H1 (cell line): Measurements from ENCODE around the gene TMEM203. TPM values are rescaled to one million over a fixed set of nuclear protein-coding genes. Genes with fewer than 3 reads are reported as not detected.

Experiments used
- CTCF ChIA-PET: fragments of 300-600 bp; sonication (Branson Sonifier 250); formaldehyde crosslinking; loops from one replicate; lab custom pipeline; 2021; ENCODE audit not compliant: partially characterized antibody; lab: Charles Lee
- POLR2A ChIA-PET: fragments of 300-600 bp; sonication (Branson Sonifier 250); formaldehyde crosslinking; loops from one replicate; lab custom pipeline; 2021; ENCODE audit warnings: inconsistent platforms; ENCODE audit not compliant: partially characterized antibody; lab: Charles Lee
- DNase-seq, 2 experiments: peaks; one replicate each; pipeline versions ENCODE4 v3.0.0 to v3.0.0-alpha.2; 2010 to 2022; ENCODE audit warnings: low spot score in 2 of 2, low read depth in 1 of 2, mixed read lengths in 1 of 2
- FAIRE-seq: peaks from 2 replicates; lab custom pipeline; 2011; peaks lifted over from hg19 to GRCh38; lab: Jason Lieb, UNC
- H2AFZ ChIP-seq: 2 replicates; pipeline ENCODE4 v1.8.1; 2012; ENCODE audit warnings: low read length, inconsistent platforms
- H2AK5ac ChIP-seq: 2 replicates; pipeline ENCODE4 v1.6.1; 2013; ENCODE audit warnings: low read depth, low read length
- H2BK120ac ChIP-seq: replicated peaks from 2 replicates; pipeline ENCODE3; 2013; ENCODE audit warnings: low read depth, low read length, inconsistent platforms
- H2BK12ac ChIP-seq: 2 replicates; pipeline ENCODE4 v1.6.1; 2013; ENCODE audit warnings: low read depth, low read length
- H2BK15ac ChIP-seq: 2 replicates; pipeline ENCODE4 v1.6.1; 2013; ENCODE audit warnings: low read length
- H2BK20ac ChIP-seq: 2 replicates; pipeline ENCODE4 v1.6.1; 2013; ENCODE audit warnings: low read length
- H2BK5ac ChIP-seq: 2 replicates; pipeline ENCODE4 v1.6.1; 2013; ENCODE audit warnings: low read depth, low read length
- H3K14ac ChIP-seq: 2 replicates; pipeline ENCODE4 v1.6.1; 2013; ENCODE audit warnings: inconsistent platforms; ENCODE audit not compliant: insufficient read length
- H3K18ac ChIP-seq: 2 replicates; pipeline ENCODE4 v1.6.1; 2013; ENCODE audit warnings: low read length; ENCODE audit errors: extremely low read depth
- H3K23ac ChIP-seq: 2 replicates; pipeline ENCODE4 v1.6.1; 2013; ENCODE audit warnings: inconsistent platforms; ENCODE audit not compliant: insufficient read length
- H3K23me2 ChIP-seq: 2 replicates; pipeline ENCODE4 v1.6.1; 2013; ENCODE audit warnings: low read depth, low read length
- H3K27ac ChIP-seq: 2 replicates; pipeline ENCODE4 v1.6.1; 2011; ENCODE audit warnings: low read depth, low read length, inconsistent platforms
- H3K27me3 ChIP-seq, 4 experiments: replicated peaks in 1 of 4; 1 replicate in 1 of 4; 2 replicates in 3 of 4; pipeline versions ENCODE4 v1.6.1 to v1.8.1; 2011 to 2013; ENCODE audit warnings: low read length in 3 of 4, mild to moderate bottlenecking in 3 of 4, inconsistent platforms in 2 of 4, mixed read lengths in 2 of 4, moderate library complexity in 1 of 4; ENCODE audit not compliant: control insufficient read depth in 3 of 4, insufficient read depth in 3 of 4; ENCODE audit errors: extremely low read depth in 1 of 4
- H3K36me3 ChIP-seq, 4 experiments: 2 replicates each; pipeline versions ENCODE4 v1.6.1 to v1.8.1; 2011 to 2013; ENCODE audit warnings: mild to moderate bottlenecking in 4 of 4, low read length in 3 of 4, moderate library complexity in 2 of 4, control low read depth in 1 of 4, inconsistent platforms in 1 of 4; ENCODE audit not compliant: insufficient read depth in 4 of 4, control insufficient read depth in 2 of 4
- H3K4ac ChIP-seq: replicated peaks from 2 replicates; pipeline ENCODE3; 2013; ENCODE audit warnings: low read length, low read depth, mixed read lengths, inconsistent platforms; ENCODE audit not compliant: insufficient read length
- H3K4me1 ChIP-seq, 4 experiments: replicated peaks in 1 of 4; 1 replicate in 1 of 4; 2 replicates in 3 of 4; pipeline versions ENCODE4 v1.6.1 to v1.8.1; 2011 to 2013; ENCODE audit warnings: low read length in 3 of 4, inconsistent platforms in 2 of 4, mixed read lengths in 1 of 4; ENCODE audit not compliant: insufficient read depth in 4 of 4, control insufficient read depth in 3 of 4
- H3K4me2 ChIP-seq, 2 experiments: 2 replicates each; pipeline versions ENCODE4 v1.6.1 to v1.8.1; 2011 to 2013; ENCODE audit warnings: low read depth in 2 of 2, low read length in 2 of 2, control low read depth in 1 of 2, inconsistent platforms in 1 of 2, mild to moderate bottlenecking in 1 of 2; ENCODE audit not compliant: insufficient read depth in 1 of 2
- H3K4me3 ChIP-seq, 4 experiments: fragments of 200-600, 300-600 bp in 1 of 4; sonication (generic), shearing (Covaris generic), sonication (Bioruptor Twin) in 1 of 4; 2 replicates each; pipeline versions ENCODE4 v1.5.1 to v1.8.1; 2011 to 2016; ENCODE audit warnings: low read length in 4 of 4, low read depth in 3 of 4, control low read depth in 2 of 4, inconsistent platforms in 2 of 4, mild to moderate bottlenecking in 2 of 4, mixed read lengths in 1 of 4, moderate library complexity in 1 of 4; ENCODE audit not compliant: insufficient read depth in 2 of 4; ENCODE audit errors: extremely low read depth in 1 of 4
- H3K56ac ChIP-seq: replicated peaks from 2 replicates; pipeline ENCODE3; 2013; ENCODE audit warnings: low read depth, mild to moderate bottlenecking, mixed read lengths, low read length, inconsistent platforms; ENCODE audit not compliant: insufficient read length
- H3K79me1 ChIP-seq: 2 replicates; pipeline ENCODE4 v1.6.1; 2013; ENCODE audit warnings: low read depth, low read length, control low read depth
- H3K79me2 ChIP-seq, 2 experiments: 2 replicates each; pipeline versions ENCODE4 v1.6.1 to v1.8.1; 2012 to 2013; ENCODE audit warnings: low read length in 2 of 2, mild to moderate bottlenecking in 2 of 2, inconsistent platforms in 1 of 2; ENCODE audit not compliant: insufficient read depth in 2 of 2, control insufficient read depth in 1 of 2
- H3K9ac ChIP-seq, 4 experiments: replicated peaks in 1 of 4; 1 replicate in 1 of 4; 2 replicates in 3 of 4; pipeline versions ENCODE4 v1.6.1 to v1.8.1; 2011 to 2013; ENCODE audit warnings: low read depth in 3 of 4, low read length in 3 of 4, control low read depth in 2 of 4, mild to moderate bottlenecking in 2 of 4, moderate library complexity in 2 of 4, inconsistent platforms in 1 of 4; ENCODE audit errors: extremely low read depth in 1 of 4
- H3K9me3 ChIP-seq, 2 experiments: 2 replicates each; pipeline versions ENCODE4 v1.6.1 to v1.8.1; 2012 to 2013; ENCODE audit warnings: mild to moderate bottlenecking in 2 of 2, moderate library complexity in 2 of 2, control low read depth in 1 of 2, inconsistent platforms in 1 of 2, low read depth in 1 of 2, low read length in 1 of 2, mixed read lengths in 1 of 2; ENCODE audit not compliant: insufficient read depth in 2 of 2
- H4K20me1 ChIP-seq, 2 experiments: replicated peaks in 1 of 2; 2 replicates each; pipeline versions ENCODE3 to v1.8.1; 2011 to 2013; ENCODE audit warnings: inconsistent platforms in 2 of 2, low read length in 2 of 2, mild to moderate bottlenecking in 1 of 2; ENCODE audit not compliant: insufficient read depth in 2 of 2, control insufficient read depth in 1 of 2
- H4K5ac ChIP-seq: 2 replicates; pipeline ENCODE4 v1.6.1; 2013; ENCODE audit warnings: low read length, low read depth, mixed read lengths, inconsistent platforms; ENCODE audit not compliant: insufficient read length
- H4K8ac ChIP-seq: 2 replicates; pipeline ENCODE4 v1.8.0; 2013; ENCODE audit warnings: mild to moderate bottlenecking, moderate library complexity, low read length, inconsistent platforms; ENCODE audit not compliant: insufficient read depth; ENCODE audit errors: extremely low read depth
- H4K91ac ChIP-seq: replicated peaks from 2 replicates; pipeline ENCODE3; 2013; ENCODE audit warnings: low read length, mixed read lengths, inconsistent platforms; ENCODE audit not compliant: insufficient read length
- EZH2 ChIP-seq: fragments of 200-600 bp; sonication (generic); IDR thresholded peaks from 2 replicates; pipeline ENCODE4 v1.7.1; 2012; ENCODE audit warnings: low read depth, mild to moderate bottlenecking, moderate library complexity, low read length, inconsistent platforms; ENCODE audit not compliant: severe bottlenecking
- KDM1A ChIP-seq: fragments of 200-600, 300-600 bp; sonication (generic); IDR thresholded peaks from 2 replicates; pipeline ENCODE4 v1.7.1; 2016; ENCODE audit warnings: mild to moderate bottlenecking, low read length, borderline replicate concordance
- POU5F1 ChIP-seq: IDR thresholded peaks from 2 replicates; pipeline ENCODE4 v1.6.1; 2011; ENCODE audit warnings: low read depth, mild to moderate bottlenecking, low read length, moderate library complexity
- RAD21 ChIP-seq, 2 experiments: IDR thresholded peaks in 1 of 2; conservative IDR thresholded peaks in 1 of 2; 2 replicates each; pipeline ENCODE4 v1.6.1; 2011; ENCODE audit warnings: low read depth in 2 of 2, low read length in 2 of 2, improper control_type of control experiment in 1 of 2, inconsistent platforms in 1 of 2, mild to moderate bottlenecking in 1 of 2, moderate library complexity in 1 of 2
- WGBS, 2 experiments: shearing (Covaris generic) in 1 of 2; methylation state at CpG; one replicate each; pipeline versions ENCODE4 v1.1.6 to v1.1.7; 2013 to 2015; ENCODE audit warnings: low lambda C conversion rate in 2 of 2, mixed read lengths in 2 of 2, inconsistent platforms in 1 of 2, low coverage in 1 of 2, missing lambda C conversion rate in 1 of 2; ENCODE audit not compliant: insufficient replicate concordance in 2 of 2, insufficient coverage in 1 of 2, insufficient read length in 1 of 2; ENCODE audit errors: extremely low coverage in 1 of 2, missing lambda C conversion rate in 1 of 2; 5-methylcytosine and 5-hydroxymethylcytosine counted together
- polyA plus RNA-seq, 7 experiments: library from polyadenylated mRNA; depleted of rRNA in 3 of 7; stranded (reverse) in 5 of 7; unstranded in 2 of 7; fragments of >200 nt in 5 of 7; fragments of 200-250 nt in 2 of 7; gene quantifications; 1 replicate in 5 of 7; 2 replicates in 1 of 7; 4 replicates in 1 of 7; pipeline versions ENCODE4 v1.2.1 to v1.2.3, GENCODE V29; 2011 to 2013; ENCODE audit warnings: missing spikeins in 2 of 7, mixed read lengths in 2 of 7
- total RNA-seq: library from RNA; stranded (reverse); fragmentation: NEBNext Ultra II Directional; extraction: Animal tissue kit (Norgen Biotek cat#: 25700); gene quantifications from 2 replicates; pipeline ENCODE4 v1.2.1, GENCODE V29; 2021
- TF ChIP-seq, protein P1 (sequence below), 3 experiments: IDR thresholded peaks; 1 replicate in 2 of 3; 2 replicates in 1 of 3; pipeline versions ENCODE4 v1.5.1 to v1.6.1; 2011; ENCODE audit warnings: low read length in 3 of 3, mild to moderate bottlenecking in 3 of 3, inconsistent platforms in 2 of 3, low read depth in 1 of 3, moderate library complexity in 1 of 3; ENCODE audit not compliant: insufficient read depth in 1 of 3; ENCODE audit errors: control extremely low read depth in 1 of 3

TMEM203 gene
- total and polyA plus RNA-seq, 2 of the 8 experiments (the other 6 are each of a cell fraction or from before 2014, with no cell fraction given), result 44.1 to 57.1 TPM

DNA sequence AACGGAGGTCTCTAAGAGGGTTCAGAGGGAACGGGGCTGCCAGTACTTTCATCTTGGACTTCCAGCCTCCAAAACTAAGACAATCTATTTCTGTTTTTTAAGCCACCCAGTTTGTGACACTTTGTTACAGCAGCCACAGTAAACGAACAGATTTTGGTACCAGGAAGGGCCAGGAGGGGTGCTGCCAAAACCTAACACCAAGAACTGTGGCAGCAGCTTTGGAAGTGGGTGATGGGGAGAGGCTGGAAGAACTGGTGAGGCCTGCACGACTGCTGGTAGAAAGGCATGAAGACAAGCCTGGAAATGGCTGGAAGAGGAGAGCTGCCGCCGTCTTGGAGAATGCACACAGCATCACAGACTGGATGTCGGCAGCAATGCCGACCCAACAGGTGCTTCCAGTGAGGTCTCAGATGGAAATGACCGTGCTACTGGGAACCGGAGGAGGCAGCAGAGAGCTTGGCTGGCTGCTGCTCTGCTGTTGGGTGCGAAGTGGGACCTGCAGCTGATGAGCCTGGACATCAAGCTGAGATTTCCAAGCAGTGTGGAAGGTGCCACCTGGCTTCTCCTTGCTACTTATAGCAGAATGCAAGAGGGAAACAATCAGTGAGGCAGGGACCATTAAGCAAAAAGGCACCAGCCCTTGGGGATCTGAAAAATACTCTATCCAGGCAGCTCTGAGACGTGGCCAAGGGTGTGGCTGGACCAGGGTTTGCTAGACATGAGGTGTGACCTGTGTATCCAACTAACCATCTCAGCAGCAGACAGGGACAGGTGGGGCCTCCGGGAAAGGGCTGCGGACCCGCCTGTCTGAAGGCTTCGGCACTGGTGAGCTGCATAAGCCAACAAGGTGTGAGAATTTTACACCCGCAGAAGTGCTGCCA is 28.9 kb downstream of the TMEM203 start:
- H3K14ac ChIP-seq, result no peak overlapping the region
- ChIA-PET CTCF (interaction anchor here (0.6 to 3.6 kb wide), 32 partner anchors 9 to 202 kb away, joined by 3 to 47 read pairs (median 4); partner anchors contain the start of genes ANAPC2, CYSRT1, GRIN1 and NPDC1), POLR2A (interaction anchor here (0.8 to 3.7 kb wide), 14 partner anchors 8 to 102 kb away, joined by 3 to 15 read pairs (median 4); partner anchors contain the start of genes NDOR1, SSNA1, TMEM203 and TPRN)
- no peak overlapping the region for H4K5ac ChIP-seq
- H2AK5ac ChIP-seq, result no peak overlapping the region
- no peak overlapping the region for H3K4ac ChIP-seq
- H3K4me1 ChIP-seq, result peaks cover 0 to 8% (median 3%) of the 10 kb centered on the region in 4 experiments; a peak in 5 of 7 replicates
- FAIRE-seq, result no peak
- no peak overlapping the region for H3K56ac ChIP-seq
- H2AFZ ChIP-seq, result no peak overlapping the region
- H4K91ac ChIP-seq, result no peak overlapping the region
- WGBS, 2 experiments, result 75% methylated on average over 17 of the region's 17 CpGs; no CpG with 5 or more reads in 1 of the 2 experiments
- H2BK5ac ChIP-seq, result no peak overlapping the region
- no peak overlapping the region for H2BK15ac ChIP-seq
- no peaks in the 10 kb centered on the region for H3K23me2 ChIP-seq
- TF ChIP-seq, protein P1, sequence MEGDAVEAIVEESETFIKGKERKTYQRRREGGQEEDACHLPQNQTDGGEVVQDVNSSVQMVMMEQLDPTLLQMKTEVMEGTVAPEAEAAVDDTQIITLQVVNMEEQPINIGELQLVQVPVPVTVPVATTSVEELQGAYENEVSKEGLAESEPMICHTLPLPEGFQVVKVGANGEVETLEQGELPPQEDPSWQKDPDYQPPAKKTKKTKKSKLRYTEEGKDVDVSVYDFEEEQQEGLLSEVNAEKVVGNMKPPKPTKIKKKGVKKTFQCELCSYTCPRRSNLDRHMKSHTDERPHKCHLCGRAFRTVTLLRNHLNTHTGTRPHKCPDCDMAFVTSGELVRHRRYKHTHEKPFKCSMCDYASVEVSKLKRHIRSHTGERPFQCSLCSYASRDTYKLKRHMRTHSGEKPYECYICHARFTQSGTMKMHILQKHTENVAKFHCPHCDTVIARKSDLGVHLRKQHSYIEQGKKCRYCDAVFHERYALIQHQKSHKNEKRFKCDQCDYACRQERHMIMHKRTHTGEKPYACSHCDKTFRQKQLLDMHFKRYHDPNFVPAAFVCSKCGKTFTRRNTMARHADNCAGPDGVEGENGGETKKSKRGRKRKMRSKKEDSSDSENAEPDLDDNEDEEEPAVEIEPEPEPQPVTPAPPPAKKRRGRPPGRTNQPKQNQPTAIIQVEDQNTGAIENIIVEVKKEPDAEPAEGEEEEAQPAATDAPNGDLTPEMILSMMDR (IDR thresholded peaks at IDR 0.05; ENCODE audit: control extremely low read depth in 1 of 3, insufficient read depth in 1 of 3, low read depth in 1 of 3, low read length in 3 of 3), result peak in 2 of 3 experiments; percentile 58 to 76; a peak in 3 of 4 replicates
- TF ChIP-seq EZH2, result no peak
- no peak for TF ChIP-seq POU5F1
- no peak for TF ChIP-seq KDM1A
- peak; percentile 38 to 57 for TF ChIP-seq RAD21 (IDR thresholded peaks at IDR 0.05 in 1 of 2, conservative IDR thresholded peaks at IDR 0.05 in 1 of 2; ENCODE audit: low read depth in 2 of 2, low read length in 2 of 2)
- no peak overlapping the region for H3K27ac ChIP-seq
- no peak for DNase-seq
- no peak overlapping the region for H2BK120ac ChIP-seq
- H3K4me3 ChIP-seq, result no peak overlapping the region
- peaks cover 2 to 19% of the 10 kb centered on the region in 2 experiments for H4K20me1 ChIP-seq
- H3K23ac ChIP-seq, result no peak overlapping the region
- peaks cover 0 to 10% (median 5%) of the 10 kb centered on the region in 4 experiments; a peak in 4 of 7 replicates for H3K27me3 ChIP-seq
- no peaks in the 10 kb centered on the region; the same call in 1 of the 2 replicates for H3K79me1 ChIP-seq
- no peak overlapping the region for H4K8ac ChIP-seq
- no peak overlapping the region; a peak in 1 of 7 replicates for H3K9ac ChIP-seq
- H3K9me3 ChIP-seq, result no peaks in the 10 kb centered on the region
- H2BK12ac ChIP-seq, result no peak overlapping the region
- H3K4me2 ChIP-seq, result no peak overlapping the region
- no peak overlapping the region for H2BK20ac ChIP-seq
- no peaks in the 10 kb centered on the region for H3K79me2 ChIP-seq
- peaks cover 0 to 18% (median 2%) of the 10 kb centered on the region in 4 experiments; a peak in 3 of 8 replicates for H3K36me3 ChIP-seq
- no peak overlapping the region for H3K18ac ChIP-seq
